ENCODE data around the gene ATG4D. TPM values are rescaled to one million over a fixed set of nuclear protein-coding genes. Genes with fewer than 3 reads are reported as not detected.

ATG4D gene
- total RNA-seq, 1 donor from 2014 or later = 38.5 TPM

DNA sequence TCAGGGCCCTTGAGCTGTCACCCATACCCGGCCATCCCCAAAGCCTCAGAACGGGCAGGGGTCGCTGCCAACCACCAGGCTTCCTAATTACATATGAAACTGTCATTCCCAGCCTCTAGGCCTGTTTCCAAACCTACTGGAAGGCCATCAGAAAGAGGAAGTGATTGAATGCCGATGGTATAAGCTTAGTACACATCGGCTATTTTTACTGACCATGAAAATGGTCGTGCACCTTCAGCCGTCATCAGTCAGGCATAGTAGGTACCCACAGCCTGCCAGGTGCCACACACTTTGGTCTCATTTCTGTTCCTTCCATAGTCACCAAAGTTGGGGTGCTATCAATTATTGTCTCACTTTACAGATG, 11.9 kb downstream of the ATG4D start:
- DNase-seq (ENCODE audit: low read depth) = no peak
- Histone ChIP-seq H3K27me3 (ENCODE audit: control insufficient read depth, insufficient read depth, low read length) (no peaks in the 10 kb centered on the region), H3K36me3 (ENCODE audit: control insufficient read depth, insufficient read depth, low read length) (no peaks in the 10 kb centered on the region), H3K4me3 (ENCODE audit: low read depth, low read length) (no peak overlapping the region)
- TF ChIP-seq, protein P1, sequence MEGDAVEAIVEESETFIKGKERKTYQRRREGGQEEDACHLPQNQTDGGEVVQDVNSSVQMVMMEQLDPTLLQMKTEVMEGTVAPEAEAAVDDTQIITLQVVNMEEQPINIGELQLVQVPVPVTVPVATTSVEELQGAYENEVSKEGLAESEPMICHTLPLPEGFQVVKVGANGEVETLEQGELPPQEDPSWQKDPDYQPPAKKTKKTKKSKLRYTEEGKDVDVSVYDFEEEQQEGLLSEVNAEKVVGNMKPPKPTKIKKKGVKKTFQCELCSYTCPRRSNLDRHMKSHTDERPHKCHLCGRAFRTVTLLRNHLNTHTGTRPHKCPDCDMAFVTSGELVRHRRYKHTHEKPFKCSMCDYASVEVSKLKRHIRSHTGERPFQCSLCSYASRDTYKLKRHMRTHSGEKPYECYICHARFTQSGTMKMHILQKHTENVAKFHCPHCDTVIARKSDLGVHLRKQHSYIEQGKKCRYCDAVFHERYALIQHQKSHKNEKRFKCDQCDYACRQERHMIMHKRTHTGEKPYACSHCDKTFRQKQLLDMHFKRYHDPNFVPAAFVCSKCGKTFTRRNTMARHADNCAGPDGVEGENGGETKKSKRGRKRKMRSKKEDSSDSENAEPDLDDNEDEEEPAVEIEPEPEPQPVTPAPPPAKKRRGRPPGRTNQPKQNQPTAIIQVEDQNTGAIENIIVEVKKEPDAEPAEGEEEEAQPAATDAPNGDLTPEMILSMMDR (IDR thresholded peaks at IDR 0.05; ENCODE audit: insufficient read depth, low read length, poor library complexity, severe bottlenecking) = no peak

DNA sequence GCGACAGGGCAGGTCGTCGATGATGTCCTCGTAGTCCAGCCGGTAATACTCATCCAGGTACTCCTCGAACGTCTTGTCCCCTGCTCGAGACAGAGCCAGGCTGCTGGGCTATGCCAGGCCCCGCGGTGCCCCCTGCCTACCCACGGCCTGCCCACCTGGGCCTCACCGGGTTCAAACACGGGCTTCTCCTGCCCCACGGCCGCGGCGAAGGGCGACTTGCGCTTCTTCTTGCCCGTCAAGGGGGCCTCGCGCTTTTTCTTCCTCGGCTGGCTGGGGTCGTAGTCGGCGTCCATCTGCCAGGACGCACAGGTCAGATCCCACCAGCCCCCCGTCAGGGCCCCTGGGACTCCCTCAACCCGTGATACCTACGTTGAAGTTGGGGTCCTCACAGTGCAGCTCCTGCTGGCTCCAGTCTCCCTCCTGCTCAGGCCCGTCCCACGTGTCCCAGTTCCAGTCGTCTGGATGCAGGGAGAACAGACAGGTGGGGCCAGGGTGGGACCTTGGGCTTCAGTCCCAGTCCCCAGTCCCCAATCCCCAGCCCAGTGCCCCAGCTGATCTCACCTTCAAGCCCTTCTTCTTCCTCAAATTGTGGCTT, 14.0 kb downstream of the ATG4D start:
- H3K27me3 ChIP-seq (ENCODE audit: control insufficient read depth, insufficient read depth, low read length) = no peaks in the 10 kb centered on the region
- H3K36me3 ChIP-seq (ENCODE audit: control insufficient read depth, insufficient read depth, low read length) = no peaks in the 10 kb centered on the region
- TF ChIP-seq, protein P1 (IDR thresholded peaks at IDR 0.05; ENCODE audit: insufficient read depth, low read length, poor library complexity, severe bottlenecking) = no peak
- H3K4me3 ChIP-seq (ENCODE audit: low read depth, low read length) = no peak overlapping the region
- no peak for DNase-seq (ENCODE audit: low read depth)

DNA sequence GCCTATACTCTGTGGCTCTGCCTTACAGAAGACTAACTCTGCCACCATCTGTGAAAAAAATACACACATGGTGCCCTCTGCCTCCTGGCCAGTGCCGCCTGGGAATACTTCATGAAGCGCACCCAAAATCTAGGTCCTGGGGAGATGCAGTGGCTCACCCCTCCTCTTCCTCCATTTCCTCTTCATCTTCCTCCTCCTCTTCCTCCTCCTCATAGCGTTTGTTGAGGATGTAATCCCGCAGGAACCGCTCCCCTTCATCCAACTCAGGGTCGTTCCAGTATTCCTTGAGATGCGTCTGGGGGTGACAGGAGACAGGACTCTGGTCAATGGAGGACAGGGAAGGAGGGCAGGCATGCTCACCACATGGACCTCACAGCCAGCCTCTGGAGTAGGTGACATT, 16.4 kb downstream of the ATG4D start:
- Histone ChIP-seq H3K4me3 (ENCODE audit: low read depth, low read length) (no peak overlapping the region), H3K27me3 (ENCODE audit: control insufficient read depth, insufficient read depth, low read length) (no peaks in the 10 kb centered on the region), H3K36me3 (ENCODE audit: control insufficient read depth, insufficient read depth, low read length) (no peaks in the 10 kb centered on the region)
- DNase-seq (ENCODE audit: low read depth) = no peak
- TF ChIP-seq, protein P1 (IDR thresholded peaks at IDR 0.05; ENCODE audit: insufficient read depth, low read length, poor library complexity, severe bottlenecking) = no peak

DNA sequence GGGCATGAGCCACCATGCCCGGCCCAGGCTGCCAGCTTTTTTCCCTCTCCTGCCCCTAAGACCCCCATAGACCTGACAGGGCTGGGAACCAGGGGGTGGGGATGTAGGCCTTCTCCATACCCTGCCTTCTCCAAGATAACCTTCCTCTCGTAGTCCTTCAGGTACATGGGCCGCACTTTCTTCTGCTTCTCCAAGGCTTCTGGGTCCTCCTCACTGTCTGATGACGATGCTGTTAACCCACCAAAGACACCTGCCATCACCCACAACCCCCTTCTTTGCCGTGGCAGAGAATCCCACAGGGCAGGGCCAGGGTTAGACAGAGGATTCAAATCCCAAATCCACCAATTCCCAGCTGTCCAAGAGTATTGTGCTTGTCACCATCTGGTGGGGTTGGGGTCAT, 18.9 kb downstream of the ATG4D start:
- no peaks in the 10 kb centered on the region for H3K27me3 ChIP-seq (ENCODE audit: control insufficient read depth, insufficient read depth, low read length)
- DNase-seq (ENCODE audit: low read depth) = no peak
- H3K36me3 ChIP-seq (ENCODE audit: control insufficient read depth, insufficient read depth, low read length) = no peaks in the 10 kb centered on the region
- H3K4me3 ChIP-seq (ENCODE audit: low read depth, low read length) = no peak overlapping the region
- TF ChIP-seq, protein P1 (IDR thresholded peaks at IDR 0.05; ENCODE audit: insufficient read depth, low read length, poor library complexity, severe bottlenecking) = no peak

DNA sequence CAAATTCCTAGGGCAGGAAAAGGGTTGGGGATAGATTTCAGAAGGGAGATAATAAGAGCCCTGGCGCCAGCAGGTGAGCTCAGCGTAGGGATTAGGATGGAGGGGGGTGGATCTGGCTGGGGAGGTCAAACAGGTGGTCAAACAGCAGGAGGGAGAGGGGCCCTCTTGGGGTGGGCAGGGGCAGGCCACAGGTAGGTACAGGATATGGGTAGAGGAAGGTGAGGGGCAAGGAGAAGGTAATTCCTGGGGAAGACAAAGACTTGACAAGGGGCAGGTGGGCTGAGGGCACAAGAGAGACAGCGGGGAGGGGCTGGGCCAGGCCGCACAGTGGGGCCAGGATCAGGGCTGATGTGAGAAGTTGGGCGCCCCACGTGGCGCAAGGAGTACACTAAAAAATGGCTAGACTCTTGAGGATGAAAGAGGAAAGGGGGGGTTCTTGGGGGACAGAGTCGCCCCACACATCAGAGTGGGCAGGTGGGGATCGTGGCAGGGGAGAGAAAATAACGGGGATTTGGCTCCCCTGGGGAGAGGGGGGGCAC, 21.4 kb downstream of the ATG4D start:
- Histone ChIP-seq H3K36me3 (ENCODE audit: control insufficient read depth, insufficient read depth, low read length) (no peaks in the 10 kb centered on the region), H3K4me3 (ENCODE audit: low read depth, low read length) (peak overlapping the region; percentile 96), H3K27me3 (ENCODE audit: control insufficient read depth, insufficient read depth, low read length) (no peaks in the 10 kb centered on the region)
- DNase-seq (ENCODE audit: low read depth) = no peak
- TF ChIP-seq, protein P1 (IDR thresholded peaks at IDR 0.05; ENCODE audit: insufficient read depth, low read length, poor library complexity, severe bottlenecking) = peak; percentile 33

Measured in kidney epithelial cell (primary cell).